H9 (cell line): ENCODE measurements around the gene DCTN1. TPM values are rescaled to one million over a fixed set of nuclear protein-coding genes. Genes with fewer than 3 reads are reported as not detected.

ENCODE experiments used
- DNase-seq: peaks from one replicate; pipeline ENCODE4 v3.0.0-alpha.2; 2017
- H2AFZ ChIP-seq: one replicate; pipeline ENCODE4 v1.6.1; 2013; ENCODE audit warnings: mild to moderate bottlenecking, low read length, control low read depth, moderate library complexity
- H2AK5ac ChIP-seq: 2 replicates; pipeline ENCODE4 v1.6.1; 2013; ENCODE audit warnings: low read length, control low read depth, mixed read lengths; ENCODE audit not compliant: insufficient read length
- H2BK120ac ChIP-seq: one replicate; pipeline ENCODE4 v1.6.1; 2013; ENCODE audit warnings: low read depth, mild to moderate bottlenecking, low read length, control low read depth, inconsistent platforms; ENCODE audit not compliant: poor library complexity, severe bottlenecking
- H2BK12ac ChIP-seq: 2 replicates; pipeline ENCODE4 v1.6.1; 2013; ENCODE audit warnings: low read length, control low read depth, mixed read lengths, low read depth; ENCODE audit not compliant: insufficient read length
- H2BK15ac ChIP-seq: 2 replicates; pipeline ENCODE4 v1.6.1; 2013; ENCODE audit warnings: low read depth, low read length, control low read depth
- H2BK20ac ChIP-seq: one replicate; pipeline ENCODE4 v1.6.1; 2013; ENCODE audit warnings: low read depth, mild to moderate bottlenecking, low read length, control low read depth, inconsistent platforms; ENCODE audit not compliant: poor library complexity, severe bottlenecking
- H2BK5ac ChIP-seq: 2 replicates; pipeline ENCODE4 v1.6.1; 2013; ENCODE audit warnings: low read length, control low read depth, mixed read lengths; ENCODE audit not compliant: insufficient read length
- H3K14ac ChIP-seq: 2 replicates; pipeline ENCODE4 v1.6.1; 2013; ENCODE audit warnings: low read length, control low read depth; ENCODE audit not compliant: insufficient read depth
- H3K18ac ChIP-seq: 2 replicates; pipeline ENCODE4 v1.6.1; 2013; ENCODE audit warnings: low read depth, mild to moderate bottlenecking, mixed read lengths, low read length, control low read depth; ENCODE audit not compliant: insufficient read length
- H3K23ac ChIP-seq: 2 replicates; pipeline ENCODE4 v1.6.1; 2013; ENCODE audit warnings: low read length, control low read depth, mixed read lengths, low read depth; ENCODE audit not compliant: insufficient read length
- H3K23me2 ChIP-seq: 2 replicates; pipeline ENCODE4 v1.6.1; 2013; ENCODE audit warnings: low read depth, mild to moderate bottlenecking, mixed read lengths, low read length, control low read depth; ENCODE audit not compliant: insufficient read length, poor library complexity, severe bottlenecking
- H3K27ac ChIP-seq: 2 replicates; pipeline ENCODE4 v1.5.1; 2013; ENCODE audit warnings: low read length, control low read depth, mixed read lengths, low read depth; ENCODE audit not compliant: insufficient read length
- H3K27me3 ChIP-seq: 2 replicates; pipeline ENCODE4 v1.6.1; 2013; ENCODE audit warnings: low read length, control low read depth, inconsistent platforms; ENCODE audit not compliant: insufficient read depth
- H3K4ac ChIP-seq: 2 replicates; pipeline ENCODE4 v1.6.1; 2013; ENCODE audit warnings: low read depth, mild to moderate bottlenecking, control low read depth, inconsistent platforms, low read length, moderate library complexity
- H3K4me1 ChIP-seq: 2 replicates; pipeline ENCODE4 v1.6.1; 2013; ENCODE audit warnings: low read length, control low read depth, inconsistent platforms; ENCODE audit not compliant: insufficient read depth
- H3K4me2 ChIP-seq: 2 replicates; pipeline ENCODE4 v1.6.1; 2013; ENCODE audit warnings: low read length, control low read depth, mixed read lengths; ENCODE audit not compliant: insufficient read length, insufficient read depth
- H3K56ac ChIP-seq: 2 replicates; pipeline ENCODE4 v1.6.1; 2013; ENCODE audit warnings: low read depth, mild to moderate bottlenecking, mixed read lengths, low read length, control low read depth; ENCODE audit not compliant: insufficient read length
- H3K79me1 ChIP-seq: 2 replicates; pipeline ENCODE4 v1.6.1; 2013; ENCODE audit warnings: low read depth, mild to moderate bottlenecking, moderate library complexity, low read length, control low read depth, inconsistent platforms; ENCODE audit not compliant: insufficient read depth, poor library complexity, severe bottlenecking
- H3K79me2 ChIP-seq: 2 replicates; pipeline ENCODE4 v1.6.1; 2013; ENCODE audit warnings: low read length, control low read depth, inconsistent platforms; ENCODE audit not compliant: insufficient read depth
- H3K9ac ChIP-seq: 2 replicates; pipeline ENCODE4 v1.6.1; 2013; ENCODE audit warnings: low read length, control low read depth, mixed read lengths; ENCODE audit not compliant: insufficient read length; ENCODE audit errors: extremely low read depth
- H3K9me3 ChIP-seq: one replicate; pipeline ENCODE4 v1.6.1; 2013; ENCODE audit warnings: low read depth, low read length, inconsistent platforms; ENCODE audit not compliant: control insufficient read depth
- H3T11ph ChIP-seq: one replicate; pipeline ENCODE4 v1.6.1; 2013; ENCODE audit warnings: mild to moderate bottlenecking, low read length, control low read depth, inconsistent platforms
- H4K20me1 ChIP-seq: one replicate; pipeline ENCODE4 v1.6.1; 2013; ENCODE audit not compliant: control insufficient read depth, insufficient read length, insufficient read depth
- H4K5ac ChIP-seq: 2 replicates; pipeline ENCODE4 v1.6.1; 2013; ENCODE audit warnings: low read depth, mild to moderate bottlenecking, mixed read lengths, low read length, control low read depth; ENCODE audit not compliant: insufficient read length
- H4K8ac ChIP-seq: replicated peaks from 2 replicates; pipeline ENCODE4 v1.6.1; 2013; ENCODE audit warnings: low read length, control low read depth, mixed read lengths, low read depth; ENCODE audit not compliant: insufficient read length
- H4K91ac ChIP-seq: 2 replicates; pipeline ENCODE4 v1.6.1; 2013; ENCODE audit warnings: low read depth, mild to moderate bottlenecking, moderate library complexity, mixed read lengths, low read length, control low read depth; ENCODE audit not compliant: insufficient read length
- H3K27ac Mint-ChIP-seq, 3 experiments: 2 replicates in 2 of 3; 3 replicates in 1 of 3; pipeline ENCODE4 v1.8.0; 2020 to 2021; ENCODE audit warnings: mixed read lengths in 3 of 3, mild to moderate bottlenecking in 1 of 3, moderate library complexity in 1 of 3
- H3K27me3 Mint-ChIP-seq: 2 replicates; pipeline ENCODE4 v1.8.0; 2021; ENCODE audit warnings: low read depth, mild to moderate bottlenecking, moderate library complexity, mixed read lengths
- H3K36me3 Mint-ChIP-seq, 3 experiments: 2 replicates in 2 of 3; 3 replicates in 1 of 3; pipeline ENCODE4 v1.8.0; 2020 to 2021; ENCODE audit warnings: low read depth in 3 of 3, mixed read lengths in 3 of 3; ENCODE audit not compliant: insufficient read depth in 1 of 3
- H3K4me1 Mint-ChIP-seq, 2 experiments: 2 replicates each; pipeline ENCODE4 v1.8.0; 2020; ENCODE audit warnings: mixed read lengths in 2 of 2
- H3K4me3 Mint-ChIP-seq, 2 experiments: 2 replicates in 1 of 2; 3 replicates in 1 of 2; pipeline ENCODE4 v1.8.0; 2020 to 2021; ENCODE audit warnings: mild to moderate bottlenecking in 2 of 2, mixed read lengths in 2 of 2, moderate library complexity in 1 of 2
- H3K9me3 Mint-ChIP-seq, 2 experiments: 2 replicates in 1 of 2; 3 replicates in 1 of 2; pipeline ENCODE4 v1.8.0; 2020; ENCODE audit warnings: mild to moderate bottlenecking in 2 of 2, mixed read lengths in 2 of 2, moderate library complexity in 1 of 2
- CTCF ChIP-seq: fragments of 200-600 bp; sonication (generic); conservative IDR thresholded peaks from 3 replicates; pipeline ENCODE4 v1.8.0; 2021; ENCODE audit warnings: antibody characterized with exemption, mild to moderate bottlenecking
- WGBS: extraction: QIAGEN DNeasy Blood & Tissue Kit; methylation state at CpG from one replicate; pipeline ENCODE4 v1.1.7; 2013; ENCODE audit warnings: missing lambda C conversion rate, low lambda C conversion rate, mixed read lengths; ENCODE audit not compliant: insufficient read length; ENCODE audit errors: extremely low coverage; 5-methylcytosine and 5-hydroxymethylcytosine counted together
- total RNA-seq: library from RNA; stranded (reverse); gene quantifications from 2 replicates; pipeline ENCODE4 v1.2.1, GENCODE V29; 2021

DCTN1 gene
- total RNA-seq, 1 experiment from 2014 or later, result 141 TPM

- WGBS, result no CpG with 5 or more reads among the region's 3 CpGs
- Mint-ChIP-seq H3K9me3 (no peaks in the 10 kb centered on the region), H3K27me3 (no peaks in the 10 kb centered on the region), H3K27ac (no peak overlapping the region), H3K4me1 (no peaks in the 10 kb centered on the region), H3K36me3 (peaks cover 72 to 97% (median 94%) of the 10 kb centered on the region in 3 experiments), H3K4me3 (no peak overlapping the region)
- no peak overlapping the region for H2BK20ac ChIP-seq
- no peak overlapping the region for H3K23ac ChIP-seq
- H4K20me1 ChIP-seq, result no peaks in the 10 kb centered on the region
- no peaks in the 10 kb centered on the region for H3K79me2 ChIP-seq
- no peak overlapping the region for H2BK120ac ChIP-seq
- H4K8ac ChIP-seq, result no peak overlapping the region
- no peak overlapping the region for H2AK5ac ChIP-seq
- H2BK5ac ChIP-seq, result no peak overlapping the region
- no peaks in the 10 kb centered on the region for H3K4me1 ChIP-seq
- H4K5ac ChIP-seq, result no peak overlapping the region
- H2BK15ac ChIP-seq, result no peak overlapping the region
- H3K14ac ChIP-seq, result no peak overlapping the region
- no peak overlapping the region for H3T11ph ChIP-seq
- TF ChIP-seq CTCF, result no peak
- H2BK12ac ChIP-seq, result no peak overlapping the region
- no peak overlapping the region for H3K4me2 ChIP-seq
- H3K56ac ChIP-seq, result no peak overlapping the region
- H3K9me3 ChIP-seq, result no peaks in the 10 kb centered on the region
- no peak overlapping the region for H3K27ac ChIP-seq
- H4K91ac ChIP-seq, result no peak overlapping the region
- no peak overlapping the region for H3K9ac ChIP-seq
- no peak overlapping the region for H3K4ac ChIP-seq
- H3K79me1 ChIP-seq, result no peaks in the 10 kb centered on the region
- no peaks in the 10 kb centered on the region for H3K27me3 ChIP-seq
- H2AFZ ChIP-seq, result no peak overlapping the region
- no peak overlapping the region for H3K18ac ChIP-seq
- DNase-seq, result no peak
- H3K23me2 ChIP-seq, result no peaks in the 10 kb centered on the region
Observed at GRCh38 chr2:74366036-74366435, 14.1 kb downstream of the DCTN1 start.
